ENCODE data around the gene INHA.

INHA gene

GRCh38 chr2:219527076-219527394 is 45.1 kb upstream of the INHA start:
- DNase-seq (ENCODE audit: low read depth): no peak
- TF ChIP-seq, protein P1, sequence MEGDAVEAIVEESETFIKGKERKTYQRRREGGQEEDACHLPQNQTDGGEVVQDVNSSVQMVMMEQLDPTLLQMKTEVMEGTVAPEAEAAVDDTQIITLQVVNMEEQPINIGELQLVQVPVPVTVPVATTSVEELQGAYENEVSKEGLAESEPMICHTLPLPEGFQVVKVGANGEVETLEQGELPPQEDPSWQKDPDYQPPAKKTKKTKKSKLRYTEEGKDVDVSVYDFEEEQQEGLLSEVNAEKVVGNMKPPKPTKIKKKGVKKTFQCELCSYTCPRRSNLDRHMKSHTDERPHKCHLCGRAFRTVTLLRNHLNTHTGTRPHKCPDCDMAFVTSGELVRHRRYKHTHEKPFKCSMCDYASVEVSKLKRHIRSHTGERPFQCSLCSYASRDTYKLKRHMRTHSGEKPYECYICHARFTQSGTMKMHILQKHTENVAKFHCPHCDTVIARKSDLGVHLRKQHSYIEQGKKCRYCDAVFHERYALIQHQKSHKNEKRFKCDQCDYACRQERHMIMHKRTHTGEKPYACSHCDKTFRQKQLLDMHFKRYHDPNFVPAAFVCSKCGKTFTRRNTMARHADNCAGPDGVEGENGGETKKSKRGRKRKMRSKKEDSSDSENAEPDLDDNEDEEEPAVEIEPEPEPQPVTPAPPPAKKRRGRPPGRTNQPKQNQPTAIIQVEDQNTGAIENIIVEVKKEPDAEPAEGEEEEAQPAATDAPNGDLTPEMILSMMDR (IDR thresholded peaks at IDR 0.05; ENCODE audit: control insufficient read depth, insufficient read depth, low read depth, low read length, missing control alignments): no peak
- no peak overlapping the region for H3K4me3 ChIP-seq (ENCODE audit: control insufficient read depth, low read depth, low read length)

DNA sequence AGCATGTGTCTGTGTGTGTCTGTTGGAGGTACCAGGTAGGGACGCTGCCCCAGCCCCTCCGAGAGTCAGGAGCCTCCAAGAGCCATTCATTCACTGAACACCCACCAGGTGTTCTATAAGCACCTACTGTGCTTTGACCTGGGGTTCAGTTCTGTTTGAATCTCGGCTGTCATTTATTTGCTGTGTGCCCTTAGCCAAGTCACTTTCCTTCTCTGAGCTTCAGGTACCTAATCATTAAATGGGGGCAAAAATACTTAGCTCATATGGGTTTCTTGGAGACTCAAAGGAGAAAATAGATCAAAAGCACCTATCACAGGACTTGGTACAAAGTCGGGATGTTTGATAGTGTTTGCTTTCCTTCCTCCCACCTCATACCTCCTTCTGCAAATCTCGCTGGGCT is 44.6 kb upstream of the INHA start:
- TF ChIP-seq, protein P1 (IDR thresholded peaks at IDR 0.05; ENCODE audit: control insufficient read depth, insufficient read depth, low read depth, low read length, missing control alignments): no peak
- no peak for DNase-seq (ENCODE audit: low read depth)
- no peak overlapping the region for H3K4me3 ChIP-seq (ENCODE audit: control insufficient read depth, low read depth, low read length)

DNA sequence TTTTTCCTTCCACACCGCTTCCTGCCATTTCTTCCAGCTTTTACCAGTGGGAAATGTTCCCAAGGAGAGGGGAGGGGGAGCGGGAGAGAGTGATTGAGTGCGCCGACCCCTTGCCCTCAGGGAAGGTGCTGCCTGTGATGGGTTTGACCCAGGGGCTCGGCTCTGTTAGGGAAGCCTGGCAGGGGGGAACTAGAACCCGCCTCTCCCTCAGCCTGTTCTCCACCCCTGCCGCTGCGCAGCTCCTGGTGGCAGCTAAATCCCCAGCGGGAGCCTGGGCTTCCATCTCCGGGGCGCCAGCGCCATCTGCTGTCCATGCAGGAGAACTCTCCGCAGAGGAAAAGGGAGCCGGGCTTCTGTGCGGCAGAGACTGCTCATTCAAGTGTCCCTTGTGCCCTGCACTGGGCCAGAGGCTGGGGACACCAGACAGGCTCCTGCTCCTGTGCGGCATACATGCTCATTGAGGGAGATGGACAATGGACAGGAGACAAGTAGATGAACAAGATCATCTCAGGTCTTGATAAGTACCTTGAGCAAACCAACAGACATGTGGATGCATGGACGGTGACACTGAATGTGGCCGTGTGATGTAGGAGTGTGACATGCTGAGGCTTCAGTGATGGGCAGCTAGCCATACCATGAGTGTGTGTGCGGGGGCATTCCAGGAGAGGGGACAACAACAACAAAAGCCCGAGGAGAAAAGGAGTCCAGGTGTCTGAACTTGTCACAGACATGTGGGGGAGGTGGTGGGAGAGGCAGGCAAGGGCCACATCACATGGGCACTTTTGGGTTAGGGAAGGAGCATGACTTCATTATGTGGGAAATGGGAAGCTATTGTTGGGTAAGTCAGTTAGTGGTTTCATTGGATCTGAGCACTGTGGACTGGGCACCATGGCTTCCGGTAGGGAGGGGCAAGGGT is 41.8 kb upstream of the INHA start:
- peak; percentile 33 for DNase-seq (ENCODE audit: low read depth)
- TF ChIP-seq, protein P1 (IDR thresholded peaks at IDR 0.05; ENCODE audit: control insufficient read depth, insufficient read depth, low read depth, low read length, missing control alignments): peak; percentile 99
- peak overlapping the region; percentile 24 for H3K4me3 ChIP-seq (ENCODE audit: control insufficient read depth, low read depth, low read length)

GRCh38 chr2:219531639-219532377 is 40.3 kb upstream of the INHA start:
- no peak for DNase-seq (ENCODE audit: low read depth)
- H3K4me3 ChIP-seq (ENCODE audit: control insufficient read depth, low read depth, low read length): no peak overlapping the region
- TF ChIP-seq, protein P1 (IDR thresholded peaks at IDR 0.05; ENCODE audit: control insufficient read depth, insufficient read depth, low read depth, low read length, missing control alignments): no peak

GRCh38 chr2:219532378-219532649 is 39.8 kb upstream of the INHA start:
- no peak for DNase-seq (ENCODE audit: low read depth)
- no peak overlapping the region for H3K4me3 ChIP-seq (ENCODE audit: control insufficient read depth, low read depth, low read length)
- TF ChIP-seq, protein P1 (IDR thresholded peaks at IDR 0.05; ENCODE audit: control insufficient read depth, insufficient read depth, low read depth, low read length, missing control alignments): no peak

DNA sequence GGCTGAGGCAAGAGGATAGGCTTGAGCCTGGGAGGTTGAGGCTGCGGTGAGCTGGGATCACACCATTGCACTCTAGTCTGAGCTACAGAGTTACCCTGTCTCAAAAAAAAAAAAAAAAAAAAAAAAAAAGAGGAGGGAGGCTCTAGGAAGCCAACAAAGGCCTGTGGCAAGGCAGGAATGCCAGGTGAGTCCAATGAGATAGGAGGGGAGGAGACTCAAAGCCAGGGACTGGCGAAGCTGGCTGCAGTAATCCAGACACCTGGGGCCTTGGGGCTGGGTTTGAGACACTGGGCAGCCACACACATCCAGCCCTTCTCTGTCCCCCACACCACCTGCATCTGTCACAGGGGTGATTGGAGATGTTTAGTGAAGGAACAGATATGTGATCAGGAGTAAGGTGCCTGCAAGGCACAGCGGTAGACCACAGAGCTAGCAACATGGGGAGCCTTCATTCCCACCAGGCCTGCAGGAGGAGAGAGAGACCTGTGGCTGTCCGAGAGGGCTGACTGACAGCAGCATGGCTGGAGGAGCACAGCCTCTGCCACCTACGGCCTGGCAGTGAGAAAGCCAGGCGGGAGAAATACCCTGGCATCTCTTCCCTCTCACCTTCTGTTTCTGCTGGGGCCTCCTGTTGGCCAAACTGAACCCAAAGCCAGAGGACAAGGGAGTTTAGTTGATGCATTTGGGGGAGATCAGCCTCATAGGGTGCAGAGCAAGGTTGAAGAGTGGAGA is 38.0 kb upstream of the INHA start:
- no peak overlapping the region for H3K4me3 ChIP-seq (ENCODE audit: control insufficient read depth, low read depth, low read length)
- TF ChIP-seq, protein P1 (IDR thresholded peaks at IDR 0.05; ENCODE audit: control insufficient read depth, insufficient read depth, low read depth, low read length, missing control alignments): no peak
- DNase-seq (ENCODE audit: low read depth): no peak
